Liver (tissue), 3 donors: Measurements from ENCODE around the gene PDLIM5.

Experiments used
- ATF3 ChIP-seq: IDR thresholded peaks from 2 replicates; pipeline ENCODE4 v1.6.1; 2016; ENCODE audit warnings: antibody characterized with exemption
- CTCF ChIP-seq: fragments of 150-350 bp; IDR thresholded peaks from 2 replicates; pipeline ENCODE4 v1.5.1; 2017; ENCODE audit warnings: improper control_type of control experiment, low read depth, low read length; ENCODE audit not compliant: missing input control
- EGR1 ChIP-seq, 2 donors: IDR thresholded peaks; 2 replicates each; pipeline ENCODE4 v1.6.1; 2016 to 2018; ENCODE audit warnings: antibody characterized with exemption in 2 of 2, low read depth in 2 of 2
- JUND ChIP-seq, 2 donors: IDR thresholded peaks; 2 replicates each; pipeline ENCODE4 v1.6.1; 2016; ENCODE audit warnings: antibody characterized with exemption in 2 of 2
- SP1 ChIP-seq: IDR thresholded peaks from 2 replicates; pipeline ENCODE4 v1.6.1; 2018; ENCODE audit warnings: antibody characterized with exemption, mild to moderate bottlenecking
- YY1 ChIP-seq: IDR thresholded peaks from 2 replicates; pipeline ENCODE4 v1.6.1; 2016; ENCODE audit warnings: antibody characterized with exemption, mild to moderate bottlenecking
- ZBTB33 ChIP-seq: IDR thresholded peaks from 2 replicates; pipeline ENCODE4 v1.6.1; 2016; ENCODE audit warnings: antibody characterized with exemption
- donor health status: healthy.
- donor health status: healthy.

GRCh38 chr4:94490437-94490836, 38.7 kb downstream of the PDLIM5 start:
- TF ChIP-seq JUND (IDR thresholded peaks at IDR 0.05) (no peak), ATF3 (no peak), SP1 (no peak), CTCF (no peak), YY1 (no peak), EGR1 (IDR thresholded peaks at IDR 0.05; ENCODE audit: low read depth in 2 of 2) (no peak), ZBTB33 (no peak)
